Neuronal stem cell (in vitro differentiated cells): ENCODE results near the gene PYDC1.

Source experiments
- DNase-seq: peaks from one replicate; pipeline ENCODE4 v3.0.0-alpha.2; 2013; ENCODE audit warnings: low spot score
- H2AFZ ChIP-seq: one replicate; pipeline ENCODE4 v1.6.1; 2013; ENCODE audit warnings: mild to moderate bottlenecking, low read length, inconsistent platforms
- H2AK5ac ChIP-seq: 2 replicates; pipeline ENCODE4 v1.6.1; 2013; ENCODE audit warnings: low read depth, mild to moderate bottlenecking, inconsistent platforms, low read length, moderate library complexity, mixed read lengths
- H2BK120ac ChIP-seq: 2 replicates; pipeline ENCODE4 v1.6.1; 2013; ENCODE audit warnings: low read depth, mild to moderate bottlenecking, inconsistent platforms, low read length, moderate library complexity, mixed read lengths
- H2BK12ac ChIP-seq: one replicate; pipeline ENCODE4 v1.6.1; 2013; ENCODE audit warnings: low read length, inconsistent platforms
- H2BK15ac ChIP-seq: 2 replicates; pipeline ENCODE4 v1.6.1; 2013; ENCODE audit warnings: mild to moderate bottlenecking, low read length, inconsistent platforms, mixed read lengths
- H2BK5ac ChIP-seq: one replicate; pipeline ENCODE4 v1.6.1; 2013; ENCODE audit warnings: inconsistent platforms, mild to moderate bottlenecking, low read length, moderate library complexity
- H3K14ac ChIP-seq: one replicate; pipeline ENCODE4 v1.6.1; 2013; ENCODE audit warnings: low read length, inconsistent platforms
- H3K18ac ChIP-seq: 2 replicates; pipeline ENCODE4 v1.6.1; 2013; ENCODE audit warnings: low read length, inconsistent platforms
- H3K23ac ChIP-seq: 2 replicates; pipeline ENCODE4 v1.6.1; 2013; ENCODE audit warnings: low read depth, mild to moderate bottlenecking, mixed read lengths, low read length, inconsistent platforms; ENCODE audit not compliant: poor library complexity
- H3K27ac ChIP-seq: replicated peaks from 3 replicates; pipeline ENCODE4 v1.5.1; 2013; ENCODE audit warnings: low read length, inconsistent platforms
- H3K27me3 ChIP-seq, 3 experiments: 2 replicates each; pipeline ENCODE4 v1.6.1; 2013; ENCODE audit warnings: low read length in 3 of 3, mild to moderate bottlenecking in 2 of 3, inconsistent platforms in 1 of 3, low read depth in 1 of 3, mixed read lengths in 1 of 3, moderate library complexity in 1 of 3; ENCODE audit not compliant: control insufficient read depth in 3 of 3, insufficient read depth in 3 of 3
- H3K36me3 ChIP-seq, 2 donors: replicated peaks in 1 of 2; 2 replicates each; pipeline ENCODE4 v1.6.1; 2013; ENCODE audit warnings: low read length in 2 of 2; ENCODE audit not compliant: control insufficient read depth in 2 of 2, insufficient read depth in 2 of 2
- H3K4ac ChIP-seq: 2 replicates; pipeline ENCODE4 v1.6.1; 2013; ENCODE audit warnings: inconsistent platforms, mild to moderate bottlenecking, low read length, moderate library complexity
- H3K4me1 ChIP-seq, 2 donors: 1 replicate in 1 of 2; 2 replicates in 1 of 2; pipeline ENCODE4 v1.6.1; 2013; ENCODE audit warnings: low read length in 2 of 2, low read depth in 1 of 2; ENCODE audit not compliant: control insufficient read depth in 2 of 2, insufficient read depth in 1 of 2
- H3K4me2 ChIP-seq: one replicate; pipeline ENCODE4 v1.6.1; 2013; ENCODE audit warnings: mild to moderate bottlenecking, low read length, inconsistent platforms; ENCODE audit not compliant: insufficient read depth, poor library complexity, severe bottlenecking
- H3K4me3 ChIP-seq, 2 donors: 2 replicates each; pipeline ENCODE4 v1.5.1; 2013; ENCODE audit warnings: low read length in 2 of 2, mild to moderate bottlenecking in 2 of 2, inconsistent platforms in 1 of 2, moderate library complexity in 1 of 2
- H3K79me1 ChIP-seq: one replicate; pipeline ENCODE4 v1.6.1; 2013; ENCODE audit warnings: low read depth, mild to moderate bottlenecking, inconsistent platforms, low read length, moderate library complexity
- H3K9ac ChIP-seq: one replicate; pipeline ENCODE4 v1.6.1; 2013; ENCODE audit warnings: mild to moderate bottlenecking, low read depth, low read length, inconsistent platforms; ENCODE audit not compliant: poor library complexity
- H3K9me3 ChIP-seq, 2 donors: replicated peaks in 1 of 2; 2 replicates each; pipeline versions ENCODE3 to v1.6.1; 2013; ENCODE audit warnings: low read length in 2 of 2, mild to moderate bottlenecking in 2 of 2, inconsistent platforms in 1 of 2, low read depth in 1 of 2, mixed read lengths in 1 of 2, moderate library complexity in 1 of 2; ENCODE audit not compliant: control insufficient read depth in 2 of 2, insufficient read depth in 1 of 2
- H4K8ac ChIP-seq: one replicate; pipeline ENCODE4 v1.6.1; 2013; ENCODE audit warnings: low read depth, mild to moderate bottlenecking, inconsistent platforms, low read length, moderate library complexity
- H4K91ac ChIP-seq: one replicate; pipeline ENCODE4 v1.6.1; 2013; ENCODE audit warnings: low read length, low read depth, mild to moderate bottlenecking, inconsistent platforms; ENCODE audit not compliant: poor library complexity
- WGBS, 2 donors: extraction: QIAGEN DNeasy Blood & Tissue Kit; methylation state at CpG; one replicate each; pipeline ENCODE4 v1.1.7; 2013; ENCODE audit warnings: missing lambda C conversion rate in 2 of 2, mixed read lengths in 1 of 2; ENCODE audit not compliant: insufficient read length in 2 of 2, insufficient replicate concordance in 1 of 2; ENCODE audit errors: extremely low coverage in 2 of 2; 5-methylcytosine and 5-hydroxymethylcytosine counted together

PYDC1 gene

DNA sequence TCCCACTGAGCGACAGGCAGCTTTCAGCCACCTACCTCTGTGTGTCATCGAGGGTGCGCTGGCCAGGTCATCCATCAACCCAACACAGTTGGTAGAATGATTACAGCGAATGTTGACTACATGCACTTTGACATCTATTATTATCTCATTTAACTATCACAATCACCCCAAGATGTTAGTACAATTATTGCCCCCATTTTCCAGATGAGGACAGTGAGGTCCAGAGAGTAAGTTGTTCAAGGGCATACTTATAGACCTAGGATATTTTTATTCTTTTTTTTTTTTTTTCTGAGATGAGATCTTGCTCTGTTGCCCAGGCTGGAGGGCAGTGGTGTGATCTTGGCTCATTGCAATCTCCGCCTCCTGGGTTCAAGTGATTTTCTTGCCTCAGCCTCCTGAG lies 34.5 kb upstream of the PYDC1 start:
- Histone ChIP-seq H3K4me3 (no peak overlapping the region), H2BK12ac (no peak overlapping the region), H3K23ac (no peak overlapping the region), H3K79me1 (no peaks in the 10 kb centered on the region), H3K4ac (no peak overlapping the region), H3K9ac (no peak overlapping the region), H3K18ac (no peak overlapping the region), H3K27me3 (peaks cover 0 to under 1% (median 0%) of the 10 kb centered on the region in 3 experiments), H2BK5ac (no peak overlapping the region), H3K4me1 (no peaks in the 10 kb centered on the region), H2AFZ (no peak overlapping the region), H2BK15ac (no peak overlapping the region), H3K4me2 (no peak overlapping the region), H2AK5ac (no peak overlapping the region), H3K36me3 (no peaks in the 10 kb centered on the region), H3K27ac (no peak overlapping the region), H3K9me3 (no peaks in the 10 kb centered on the region), H3K14ac (no peak overlapping the region), H4K91ac (no peak overlapping the region), H2BK120ac (no peak overlapping the region), H4K8ac (no peak overlapping the region)
- no peak for DNase-seq
- no CpG with 5 or more reads among the region's 5 CpGs for WGBS, 2 donors

DNA sequence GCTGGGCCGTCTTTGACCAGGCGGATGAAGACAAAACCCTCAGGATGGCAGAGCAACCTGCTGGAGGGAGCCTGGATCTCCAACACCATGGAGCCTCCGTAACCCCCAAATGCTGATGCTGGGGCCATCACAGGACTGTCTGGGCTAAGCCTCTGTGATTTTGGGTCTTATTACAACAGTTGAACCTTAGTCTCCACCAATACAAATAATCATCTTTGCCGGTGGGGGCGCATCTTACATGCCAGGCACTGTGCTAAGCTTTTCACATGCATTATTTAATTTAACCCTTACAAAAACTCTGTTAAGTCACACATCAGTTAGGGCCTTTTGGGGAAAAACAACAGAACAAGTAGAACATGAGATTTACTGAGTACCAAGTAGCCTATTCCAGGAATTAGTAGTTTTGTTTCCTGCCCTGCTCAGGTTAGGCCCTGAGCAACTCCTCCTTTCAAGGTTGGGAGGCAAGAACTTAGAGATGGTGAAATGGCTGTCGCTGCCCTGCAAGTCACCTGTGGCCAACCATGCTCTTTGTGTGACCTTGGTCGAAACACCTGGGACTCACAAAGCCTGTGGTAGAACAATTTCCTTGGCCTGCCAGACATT lies 33.9 kb upstream of the PYDC1 start:
- H2BK120ac ChIP-seq = no peak overlapping the region
- H2BK12ac ChIP-seq = no peak overlapping the region
- no peaks in the 10 kb centered on the region for H3K4me1 ChIP-seq
- peaks cover 0 to 5% (median 0%) of the 10 kb centered on the region in 3 experiments for H3K27me3 ChIP-seq
- H3K27ac ChIP-seq = no peak overlapping the region
- H3K4me3 ChIP-seq = no peak overlapping the region
- no peak overlapping the region for H3K4me2 ChIP-seq
- H3K36me3 ChIP-seq = no peaks in the 10 kb centered on the region
- WGBS, 2 donors = no CpG with 5 or more reads among the region's 7 CpGs
- no peaks in the 10 kb centered on the region for H3K79me1 ChIP-seq
- H2AFZ ChIP-seq = no peak overlapping the region
- no peaks in the 10 kb centered on the region for H3K9me3 ChIP-seq
- H3K9ac ChIP-seq = no peak overlapping the region
- H3K14ac ChIP-seq = no peak overlapping the region
- H4K8ac ChIP-seq = no peak overlapping the region
- no peak for DNase-seq
- no peak overlapping the region for H2BK15ac ChIP-seq
- no peak overlapping the region for H2BK5ac ChIP-seq
- no peak overlapping the region for H2AK5ac ChIP-seq
- H3K4ac ChIP-seq = no peak overlapping the region
- H4K91ac ChIP-seq = no peak overlapping the region
- no peak overlapping the region for H3K23ac ChIP-seq
- H3K18ac ChIP-seq = no peak overlapping the region

GRCh38 chr16:31248344-31248743 lies 31.4 kb upstream of the PYDC1 start:
- Histone ChIP-seq H3K23ac (no peak overlapping the region), H2AFZ (no peak overlapping the region), H3K14ac (no peak overlapping the region), H3K9ac (no peak overlapping the region), H3K18ac (no peak overlapping the region), H3K4me3 (no peak overlapping the region), H2BK120ac (no peak overlapping the region), H2BK5ac (no peak overlapping the region), H3K36me3 (no peaks in the 10 kb centered on the region), H3K27ac (no peak overlapping the region), H2AK5ac (no peak overlapping the region), H3K4ac (no peak overlapping the region), H2BK12ac (no peak overlapping the region), H3K27me3 (peaks cover 0 to 5% (median 0%) of the 10 kb centered on the region in 3 experiments), H2BK15ac (no peak overlapping the region), H3K9me3 (no peaks in the 10 kb centered on the region), H3K4me1 (peaks cover 0 to 2% of the 10 kb centered on the region in 2 donors), H4K91ac (no peak overlapping the region), H3K79me1 (no peaks in the 10 kb centered on the region), H4K8ac (no peak overlapping the region), H3K4me2 (no peak overlapping the region)
- no peak for DNase-seq
- no CpG with 5 or more reads among the region's 5 CpGs for WGBS, 2 donors

- Histone ChIP-seq H3K36me3 (no peaks in the 10 kb centered on the region), H3K4ac (no peak overlapping the region), H3K23ac (no peak overlapping the region), H2AK5ac (no peak overlapping the region), H4K8ac (no peak overlapping the region), H3K27ac (no peak overlapping the region), H3K18ac (no peak overlapping the region), H3K27me3 (peaks cover 0 to 5% (median 0%) of the 10 kb centered on the region in 3 experiments), H4K91ac (no peak overlapping the region), H2BK15ac (no peak overlapping the region), H2AFZ (no peak overlapping the region), H3K4me2 (no peak overlapping the region), H3K9ac (no peak overlapping the region), H3K9me3 (no peaks in the 10 kb centered on the region), H2BK5ac (no peak overlapping the region), H3K14ac (no peak overlapping the region), H2BK12ac (no peak overlapping the region), H3K4me3 (no peak overlapping the region), H3K79me1 (no peaks in the 10 kb centered on the region), H2BK120ac (no peak overlapping the region), H3K4me1 (peaks cover 0 to 2% of the 10 kb centered on the region in 2 donors)
- WGBS, 2 donors = no CpG with 5 or more reads among the region's 3 CpGs
- DNase-seq = no peak
Measured at GRCh38 chr16:31246296-31246695, 29.4 kb upstream of the PYDC1 start.
